HS-27A (cell line): Measurements from ENCODE around the gene MTHFD2L.
"Not testable (repeated sequence)": the region's sequence is repeated elsewhere in the genome, so short reads cannot be mapped to it uniquely, and the experiment has no call there.

Experiments
- DNase-seq: peaks from one replicate; pipeline ENCODE4 v3.0.0-alpha.2; 2012; ENCODE audit warnings: low read depth, missing footprints

The MTHFD2L gene

GRCh38 chr4:74157561-74158465, at the start of gene MTHFD2L:
Gene MTHFD2L (plus strand): TSS chr4:74158118. CDS start chr4:74158139, 21 bp downstream.
- peak; percentile 81 for DNase-seq

GRCh38 chr4:74108457-74109115, 49.3 kb upstream of the MTHFD2L start:
- no peak for DNase-seq

- DNase-seq = peak; percentile 94
Observed at GRCh38 chr4:74109116-74109869, 48.6 kb upstream of the MTHFD2L start.

- DNase-seq = peak; percentile 75
Observed at GRCh38 chr4:74109870-74110605, 47.9 kb upstream of the MTHFD2L start.

- DNase-seq = no peak
Observed at GRCh38 chr4:74110670-74111069, 47.2 kb upstream of the MTHFD2L start.

- no peak for DNase-seq
Observed at GRCh38 chr4:74111306-74111975, 46.5 kb upstream of the MTHFD2L start.

GRCh38 chr4:74111990-74112389, 45.9 kb upstream of the MTHFD2L start:
- DNase-seq = no peak

- DNase-seq = no peak
Observed at GRCh38 chr4:74112399-74113105, 45.4 kb upstream of the MTHFD2L start.

- DNase-seq = no peak
Observed at GRCh38 chr4:74114234-74114633, 43.7 kb upstream of the MTHFD2L start.

GRCh38 chr4:74117024-74117534, 40.8 kb upstream of the MTHFD2L start:
- DNase-seq = no peak

GRCh38 chr4:74118600-74119338, 39.1 kb upstream of the MTHFD2L start:
- no peak for DNase-seq

GRCh38 chr4:74120086-74120485, 37.8 kb upstream of the MTHFD2L start:
- no peak for DNase-seq

GRCh38 chr4:74121643-74122579, 36.0 kb upstream of the MTHFD2L start:
- no peak for DNase-seq

GRCh38 chr4:74123065-74123728, 34.7 kb upstream of the MTHFD2L start:
- DNase-seq = no peak

GRCh38 chr4:74125029-74125428, 32.9 kb upstream of the MTHFD2L start:
- DNase-seq = no peak

- DNase-seq = no peak
Observed at GRCh38 chr4:74127745-74128144, 30.2 kb upstream of the MTHFD2L start.

GRCh38 chr4:74130843-74131242, 27.1 kb upstream of the MTHFD2L start:
- not testable (repeated sequence) for DNase-seq

GRCh38 chr4:74132188-74132587, 25.7 kb upstream of the MTHFD2L start:
- not testable (repeated sequence) for DNase-seq
